Measurements from ENCODE around the gene TOMT. TPM values are rescaled to one million over a fixed set of nuclear protein-coding genes. Genes with fewer than 3 reads are reported as not detected.

TOMT gene
- total and polyA plus RNA-seq, 2 of the 13 experiments (the other 11 are each of a cell fraction or from before 2014, with no cell fraction given): not detected

- no peak overlapping the region for H3K27ac ChIP-seq (ENCODE audit: extremely low read length, insufficient read depth, low read length)
- no peak for ATAC-seq
These were observed 39.3 kb downstream of the TOMT start for GRCh38 chr11:72144807-72145565.

GRCh38 chr11:72146625-72147024 lies 40.9 kb downstream of the TOMT start:
- 0% methylated on average over 2 of the region's 2 CpGs for WGBS (ENCODE audit: low lambda C conversion rate)
- ATAC-seq (no peak), DNase-seq (ENCODE audit: low spot score) (no peak), FAIRE-seq (no peak)
- Histone ChIP-seq H3K9me3 (ENCODE audit: low read length) (no peaks in the 10 kb centered on the region), H3K36me3 (replicated peaks in 1 of 2; ENCODE audit: control insufficient read depth in 1 of 2, insufficient read depth in 2 of 2, low read length in 2 of 2) (no peaks in the 10 kb centered on the region), H3K4me1 (ENCODE audit: insufficient read depth, low read length) (no peaks in the 10 kb centered on the region), H4K20me1 (ENCODE audit: insufficient read depth, low read length) (no peaks in the 10 kb centered on the region), H3K4me3 (replicated peaks in 1 of 3; ENCODE audit: insufficient read depth in 1 of 3, low read depth in 2 of 3, low read length in 3 of 3) (no peak overlapping the region), H2AFZ (ENCODE audit: low read length) (no peak overlapping the region), H3K27ac (ENCODE audit: extremely low read length, insufficient read depth, low read length) (no peak overlapping the region), H3K9ac (ENCODE audit: insufficient read depth, low read depth, low read length) (no peak overlapping the region), H3K4me2 (ENCODE audit: low read depth, low read length) (no peak overlapping the region), H3K79me2 (ENCODE audit: insufficient read depth, low read length) (no peaks in the 10 kb centered on the region), H3K27me3 (ENCODE audit: control insufficient read depth in 1 of 2, insufficient read depth in 2 of 2, low read length in 2 of 2) (peaks cover 0 to 3% of the 10 kb centered on the region in 2 experiments; a peak in 2 of 5 replicates)
- CTCF ChIA-PET (ENCODE audit: low intra/inter-chr PET ratio, low total read pairs): no interaction called here
- intact Hi-C loops (cut with micrococcal nuclease; ENCODE audit: unreplicated experiment) (no loop called here), in situ Hi-C loops (cut with HindIII; ENCODE audit: extremely low pct_ligation_motif_present, low pct_unique_long_range_greater_than_20kb) (no loop called here)
- TF ChIP-seq RARA (CRISPR knock-in tag; IDR thresholded peaks at IDR 0.05): 0 out of 2 replicates have a peak, but pooled peaks have one; percentile 19
- TF ChIP-seq ZNF430 (CRISPR knock-in tag; IDR thresholded peaks at IDR 0.05): no peak
- POLR2A ChIA-PET: no interaction called here
- BruUV-seq (replicated peaks): no TSS peak

More at GRCh38 chr11:72144807-72145565, 39.3 kb downstream of the TOMT start:
- DNase-seq (ENCODE audit: low spot score) (no peak), FAIRE-seq (no peak)
- peaks cover 0 to 3% of the 10 kb centered on the region in 2 experiments; a peak in 2 of 5 replicates for H3K27me3 ChIP-seq (ENCODE audit: control insufficient read depth in 1 of 2, insufficient read depth in 2 of 2, low read length in 2 of 2)
- TF ChIP-seq HCFC1 (IDR thresholded peaks at IDR 0.05; ENCODE audit: low read depth, low read length) (no peak), ZNF12 (CRISPR knock-in tag; IDR thresholded peaks at IDR 0.05) (no peak), ZNF234 (CRISPR knock-in tag; conservative IDR thresholded peaks at IDR 0.05) (no peak), NFE2L1 (CRISPR knock-in tag; IDR thresholded peaks at IDR 0.05; ENCODE audit: borderline replicate concordance) (no peak), ZNF768 (CRISPR knock-in tag; IDR thresholded peaks at IDR 0.05) (no peak), ZNF773 (CRISPR knock-in tag; IDR thresholded peaks at IDR 0.05; ENCODE audit: borderline replicate concordance) (no peak), KLF12 (CRISPR knock-in tag; IDR thresholded peaks at IDR 0.05; ENCODE audit: borderline replicate concordance) (no peak), NBN (conservative IDR thresholded peaks at IDR 0.05) (no peak)
- H3K9ac ChIP-seq (ENCODE audit: insufficient read depth, low read depth, low read length): no peak overlapping the region
- no peak overlapping the region for H2AFZ ChIP-seq (ENCODE audit: low read length)
- in situ Hi-C loops (cut with HindIII; ENCODE audit: extremely low pct_ligation_motif_present, low pct_unique_long_range_greater_than_20kb) (no loop called here), intact Hi-C loops (cut with micrococcal nuclease; ENCODE audit: unreplicated experiment) (loop anchor here (1.0 kb wide), 1 partner anchor 120 kb away; no protein-coding TSS in a partner anchor)
- WGBS (ENCODE audit: low lambda C conversion rate): 50% methylated on average over 4 of the region's 4 CpGs
- no peaks in the 10 kb centered on the region for H3K4me1 ChIP-seq (ENCODE audit: insufficient read depth, low read length)
- ChIA-PET CTCF (ENCODE audit: low intra/inter-chr PET ratio, low total read pairs) (no interaction called here), POLR2A (no interaction called here)
- no peak overlapping the region for H3K4me3 ChIP-seq (replicated peaks in 1 of 3; ENCODE audit: insufficient read depth in 1 of 3, low read depth in 2 of 3, low read length in 3 of 3)
- H4K20me1 ChIP-seq (ENCODE audit: insufficient read depth, low read length): no peaks in the 10 kb centered on the region
- no peaks in the 10 kb centered on the region for H3K79me2 ChIP-seq (ENCODE audit: insufficient read depth, low read length)
- no peaks in the 10 kb centered on the region for H3K36me3 ChIP-seq (replicated peaks in 1 of 2; ENCODE audit: control insufficient read depth in 1 of 2, insufficient read depth in 2 of 2, low read length in 2 of 2)
- H3K9me3 ChIP-seq (ENCODE audit: low read length): no peaks in the 10 kb centered on the region
- H3K4me2 ChIP-seq (ENCODE audit: low read depth, low read length): no peak overlapping the region
- BruUV-seq (replicated peaks): no TSS peak

Data from HepG2 (cell line).